IPS DF 4.7 (cell line): Measurements from ENCODE around the gene SERPINB1.
"Not testable (repeated sequence)": the region's sequence is repeated elsewhere in the genome, so short reads cannot be mapped to it uniquely, and the experiment has no call there.

Source experiments
- DNase-seq: peaks from one replicate; pipeline ENCODE4 v3.0.0-alpha.2; 2013; ENCODE audit warnings: low spot score; ENCODE audit errors: extremely low read depth

Gene SERPINB1

DNA sequence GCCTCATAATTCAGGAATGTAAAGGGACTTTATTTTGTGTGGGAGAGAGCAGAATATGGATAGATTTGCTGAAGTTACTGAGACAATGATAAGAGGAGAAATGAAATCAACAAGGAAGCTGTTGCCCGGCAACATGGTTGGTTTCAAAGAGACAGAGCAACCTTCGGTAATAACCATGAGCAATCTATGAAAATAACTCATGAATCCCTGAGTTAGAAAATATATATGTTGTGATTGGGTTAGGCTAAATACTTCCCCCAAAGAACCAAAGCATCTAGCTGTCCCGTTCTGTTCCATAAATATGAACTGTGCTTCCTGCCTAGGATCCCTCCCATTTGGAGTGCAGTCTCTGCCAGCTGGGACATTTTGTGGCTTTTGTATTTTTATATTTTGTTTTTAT, 23.1 kb downstream of the SERPINB1 start:
- no peak for DNase-seq

- DNase-seq: no peak
Measured at GRCh38 chr6:2817903-2818443, 23.7 kb downstream of the SERPINB1 start.

GRCh38 chr6:2816158-2816557, 25.5 kb downstream of the SERPINB1 start:
- DNase-seq: no peak

- DNase-seq: no peak
Measured at GRCh38 chr6:2812695-2813094, 29.0 kb downstream of the SERPINB1 start.

- no peak for DNase-seq
Measured at GRCh38 chr6:2810092-2810671, 31.5 kb downstream of the SERPINB1 start.

DNA sequence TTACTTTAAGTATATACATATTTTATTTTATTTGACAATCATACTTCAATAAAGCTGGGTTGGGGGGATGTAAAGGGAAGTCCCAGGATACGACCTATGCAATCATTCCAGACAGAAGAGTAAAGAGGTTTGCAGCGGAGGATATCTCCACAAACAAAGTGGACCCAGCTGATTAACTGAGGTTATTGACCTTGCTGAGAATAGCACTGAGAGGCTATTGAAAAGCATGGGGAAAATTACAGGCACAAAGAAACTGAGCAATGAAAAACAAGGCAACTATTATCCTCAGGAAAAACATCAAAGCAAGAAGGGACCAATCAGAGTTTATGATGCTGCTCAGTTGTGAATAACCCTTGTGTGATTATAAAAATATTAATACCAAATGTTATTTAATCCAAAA, 32.6 kb downstream of the SERPINB1 start:
- no peak for DNase-seq

DNA sequence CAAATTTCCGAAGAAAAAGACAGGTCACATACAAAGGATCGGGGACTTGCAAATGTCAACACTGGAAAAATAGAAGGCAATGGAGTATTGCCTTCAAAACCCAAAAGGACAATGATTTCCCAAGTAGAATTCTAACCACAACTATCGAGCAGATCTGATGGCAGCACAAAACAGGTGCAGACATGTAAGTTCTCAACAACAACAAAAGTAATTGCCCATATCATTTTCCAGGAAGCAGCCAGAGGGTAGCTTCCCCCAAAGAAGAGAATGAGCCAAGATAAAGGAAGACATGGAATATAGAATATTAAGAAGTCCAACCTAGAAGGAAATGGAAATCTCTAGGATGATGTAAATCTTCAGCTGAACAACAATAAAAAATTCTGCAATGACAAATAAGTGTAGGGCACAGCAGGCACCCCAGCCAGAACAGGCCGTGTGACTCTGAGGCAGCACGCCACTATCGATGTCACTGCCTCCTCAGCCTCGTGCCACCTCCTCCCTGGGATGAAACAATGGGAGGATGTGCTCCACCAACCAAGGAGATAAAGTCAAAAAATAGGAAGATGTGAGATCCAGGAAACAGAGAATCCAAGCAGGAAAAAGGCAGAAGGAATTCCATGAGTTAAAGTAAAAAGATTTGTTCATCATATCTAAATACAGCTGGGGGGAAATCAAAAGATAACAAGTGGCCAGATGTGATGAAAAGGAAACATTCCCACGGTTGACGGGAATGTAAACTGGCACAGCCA, 34.1 kb downstream of the SERPINB1 start:
- DNase-seq: no peak

- no peak for DNase-seq
Measured at GRCh38 chr6:2806644-2807043, 35.0 kb downstream of the SERPINB1 start.

GRCh38 chr6:2805031-2805430, 36.6 kb downstream of the SERPINB1 start:
- DNase-seq: no peak

GRCh38 chr6:2804516-2804915, 37.1 kb downstream of the SERPINB1 start:
- no peak for DNase-seq

- DNase-seq: no peak
Measured at GRCh38 chr6:2803731-2804429, 37.8 kb downstream of the SERPINB1 start.

GRCh38 chr6:2802521-2803060, 39.1 kb downstream of the SERPINB1 start:
- no peak for DNase-seq

DNA sequence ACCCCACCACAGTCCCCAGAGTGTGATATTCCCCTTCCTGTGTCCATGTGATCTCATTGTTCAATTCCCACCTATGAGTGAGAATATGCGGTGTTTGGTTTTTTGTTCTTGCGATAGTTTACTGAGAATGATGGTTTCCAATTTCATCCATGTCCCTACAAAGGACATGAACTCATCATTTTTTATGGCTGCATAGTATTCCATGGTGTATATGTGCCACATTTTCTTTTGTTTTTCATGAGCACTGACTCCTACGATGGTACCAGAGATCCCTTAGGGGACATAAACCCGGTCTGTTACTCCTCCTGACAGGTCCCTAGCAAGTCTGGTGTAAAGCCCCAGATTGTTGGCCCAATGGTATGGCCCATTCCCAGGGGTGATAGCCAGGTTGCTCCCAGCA, 40.0 kb downstream of the SERPINB1 start:
- not testable (repeated sequence) for DNase-seq

DNA sequence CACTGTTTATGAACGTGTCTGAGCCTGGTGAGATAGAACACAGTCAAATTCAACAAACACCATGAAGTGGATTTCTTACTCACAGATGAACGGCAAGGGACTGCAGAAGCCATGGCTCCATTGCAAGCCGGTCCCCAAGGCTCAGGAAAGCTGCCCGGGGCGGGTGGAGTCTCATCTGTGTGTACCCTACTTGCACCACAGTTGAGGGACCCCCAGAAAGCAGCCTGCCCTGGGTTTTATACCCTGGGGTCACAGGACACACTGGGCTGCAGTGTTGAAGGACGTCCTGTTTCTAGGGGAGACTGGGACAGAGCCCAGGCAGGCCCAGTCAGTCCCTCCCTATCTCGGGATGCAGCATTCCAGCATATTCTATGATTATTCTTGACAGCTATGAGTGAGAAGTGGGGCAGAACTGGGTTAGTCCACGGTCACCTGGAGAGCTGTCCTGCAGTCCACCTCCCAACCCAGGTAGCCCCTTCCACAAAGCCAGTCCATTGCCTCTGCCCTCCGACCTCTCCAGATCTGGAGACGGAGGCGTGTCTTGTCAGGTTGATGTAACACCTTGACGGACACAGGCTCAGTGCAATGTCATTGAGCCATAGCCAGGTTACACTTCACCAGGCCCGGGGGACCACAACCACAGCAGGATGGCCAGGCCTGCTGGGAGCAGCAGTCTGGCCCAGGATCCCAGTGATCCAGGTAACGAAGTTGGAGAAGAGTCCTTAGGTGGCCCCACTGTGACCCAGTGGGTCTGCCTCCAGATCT, 40.9 kb downstream of the SERPINB1 start:
- no peak for DNase-seq

GRCh38 chr6:2799936-2800527, 41.6 kb downstream of the SERPINB1 start:
- DNase-seq: no peak

DNA sequence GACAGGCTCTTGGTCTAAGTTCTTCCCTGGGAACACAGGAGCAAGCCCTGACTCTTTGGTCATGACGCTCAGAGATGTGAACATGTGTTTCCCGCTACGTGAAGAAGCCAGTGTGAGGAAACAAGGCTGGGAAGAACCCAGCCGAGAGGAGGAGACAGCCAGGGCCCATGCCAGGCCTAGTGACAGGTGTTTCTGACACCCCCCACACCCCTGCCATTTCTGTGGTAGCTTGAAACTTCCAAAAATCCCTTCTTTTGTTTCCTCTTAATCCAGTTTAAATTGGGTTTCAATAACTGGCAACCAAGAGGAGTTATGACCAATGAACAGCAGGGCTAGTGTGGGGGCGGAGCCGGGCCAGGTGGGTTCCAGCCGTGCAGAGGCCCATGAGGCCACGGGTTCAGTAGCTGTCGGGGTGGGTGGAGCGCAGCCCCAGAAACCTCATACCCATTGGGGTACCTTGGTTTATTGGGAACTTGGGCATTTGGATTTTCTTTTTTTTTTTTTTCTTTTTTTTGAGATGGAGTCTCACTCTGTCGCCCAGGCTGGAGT, 43.0 kb downstream of the SERPINB1 start:
- no peak for DNase-seq

DNA sequence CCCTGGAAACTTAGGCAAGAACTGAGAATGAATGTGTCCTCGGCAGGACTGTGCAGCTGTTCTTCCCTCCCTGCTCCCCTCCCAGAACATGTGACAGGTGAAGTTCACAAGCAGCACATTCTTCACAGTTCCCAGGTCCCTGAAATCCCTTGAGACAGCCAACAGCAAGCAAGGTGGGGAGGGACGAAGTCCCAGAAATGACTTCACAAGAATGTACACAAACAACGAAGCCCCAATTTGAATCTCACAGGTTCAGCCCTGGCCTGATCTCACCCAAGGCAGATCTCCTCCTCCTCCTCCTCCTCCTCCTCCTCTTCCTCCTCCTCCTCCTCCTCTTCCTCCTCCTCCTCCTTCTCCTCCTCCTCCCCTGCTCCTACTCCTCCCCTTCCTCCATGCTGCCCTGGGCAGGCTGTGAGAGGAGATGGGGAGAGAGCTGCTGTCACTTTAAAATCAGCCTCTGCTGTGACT, 44.1 kb downstream of the SERPINB1 start:
- no peak for DNase-seq

DNA sequence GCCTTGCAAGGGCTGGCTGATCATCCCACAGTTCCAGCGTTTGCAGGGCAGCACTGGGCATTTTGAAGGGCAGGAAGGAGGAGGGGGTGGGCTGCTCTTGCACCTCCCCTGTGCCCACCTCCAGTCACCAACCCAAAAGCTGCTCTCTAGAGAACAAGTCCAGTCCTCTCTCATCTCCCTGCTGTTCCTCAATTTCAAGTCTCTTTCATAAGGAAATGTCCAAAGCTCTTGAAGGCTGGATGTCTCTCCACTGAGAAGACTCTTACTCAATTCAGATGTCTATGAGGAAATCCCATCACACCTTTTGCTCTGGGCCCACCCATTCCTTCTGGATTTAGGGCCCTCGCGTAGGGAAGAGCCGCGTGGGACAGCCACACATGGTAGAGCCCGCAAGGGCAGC, 44.8 kb downstream of the SERPINB1 start:
- no peak for DNase-seq

GRCh38 chr6:2795956-2796355, 45.7 kb downstream of the SERPINB1 start:
- no peak for DNase-seq

DNA sequence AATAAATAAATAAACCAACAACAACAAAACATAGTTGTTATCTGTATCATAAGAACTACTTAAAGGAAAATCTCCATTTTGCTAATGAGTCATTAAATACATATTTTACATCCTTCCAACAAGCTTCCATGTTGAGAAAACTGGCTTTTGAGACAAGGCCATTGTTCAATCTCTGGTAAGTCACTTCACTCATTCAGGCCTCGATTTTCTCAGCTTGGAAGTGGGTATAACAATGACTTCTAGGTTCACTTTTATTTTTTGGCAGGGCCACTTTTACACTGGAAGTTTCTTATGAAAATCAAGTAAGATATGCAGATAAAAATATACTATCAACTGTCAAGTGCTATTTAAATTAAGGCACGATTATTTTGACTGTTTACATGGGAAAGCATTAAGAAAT, 46.5 kb downstream of the SERPINB1 start:
- no peak for DNase-seq
